ENCODE results near the gene CCDC107. TPM values are rescaled to one million over a fixed set of nuclear protein-coding genes. Genes with fewer than 3 reads are reported as not detected.

The CCDC107 gene
- total RNA-seq, 4 donors from 2014 or later: 68.4 to 117 (median 104) TPM

DNA sequence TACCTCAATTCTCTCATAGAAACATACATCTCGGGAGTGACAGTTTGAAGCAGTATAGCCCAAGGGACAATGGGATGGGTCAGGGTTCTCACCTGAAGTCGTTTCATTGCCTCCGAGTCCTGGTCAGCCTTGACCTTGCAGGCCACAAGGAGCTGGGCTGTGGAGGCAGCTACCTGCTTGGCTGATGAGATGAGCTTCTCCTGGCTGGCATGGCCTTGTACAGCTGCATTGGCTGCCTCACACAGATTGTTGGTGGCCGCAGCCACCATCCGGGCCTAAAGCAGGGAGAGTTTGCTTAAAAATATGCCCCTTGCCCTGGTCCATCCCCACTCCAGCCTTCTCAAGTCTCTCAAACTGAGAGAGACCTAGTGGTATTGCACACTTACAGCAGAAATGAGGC is 40.1 kb downstream of the CCDC107 start:
- 77% methylated on average over 5 of the region's 5 CpGs for WGBS

GRCh38 chr9:35700031-35700430 is 41.9 kb downstream of the CCDC107 start:
- Histone ChIP-seq H3K4me1 (peaks cover 0 to 65% (median 41%) of the 10 kb centered on the region in 4 donors), H3K9me3 (no peaks in the 10 kb centered on the region), H3K36me3 (peaks cover 82 to 97% (median 93%) of the 10 kb centered on the region in 4 donors), H3K4me3 (no peak overlapping the region), H3K27me3 (no peaks in the 10 kb centered on the region), H3K27ac (replicated peaks in 1 of 4) (peak overlapping the region; percentile 95 to 98 (median 96))
- no peak for DNase-seq (ENCODE audit: extremely low spot score)
- intact Hi-C loops (cut with DNase I): no loop called here
- TF ChIP-seq POLR2AphosphoS5 (IDR thresholded peaks at IDR 0.05): no peak
- TF ChIP-seq POLR2A (IDR thresholded peaks at IDR 0.05; ENCODE audit: low read depth): no peak
- TF ChIP-seq, protein P1, sequence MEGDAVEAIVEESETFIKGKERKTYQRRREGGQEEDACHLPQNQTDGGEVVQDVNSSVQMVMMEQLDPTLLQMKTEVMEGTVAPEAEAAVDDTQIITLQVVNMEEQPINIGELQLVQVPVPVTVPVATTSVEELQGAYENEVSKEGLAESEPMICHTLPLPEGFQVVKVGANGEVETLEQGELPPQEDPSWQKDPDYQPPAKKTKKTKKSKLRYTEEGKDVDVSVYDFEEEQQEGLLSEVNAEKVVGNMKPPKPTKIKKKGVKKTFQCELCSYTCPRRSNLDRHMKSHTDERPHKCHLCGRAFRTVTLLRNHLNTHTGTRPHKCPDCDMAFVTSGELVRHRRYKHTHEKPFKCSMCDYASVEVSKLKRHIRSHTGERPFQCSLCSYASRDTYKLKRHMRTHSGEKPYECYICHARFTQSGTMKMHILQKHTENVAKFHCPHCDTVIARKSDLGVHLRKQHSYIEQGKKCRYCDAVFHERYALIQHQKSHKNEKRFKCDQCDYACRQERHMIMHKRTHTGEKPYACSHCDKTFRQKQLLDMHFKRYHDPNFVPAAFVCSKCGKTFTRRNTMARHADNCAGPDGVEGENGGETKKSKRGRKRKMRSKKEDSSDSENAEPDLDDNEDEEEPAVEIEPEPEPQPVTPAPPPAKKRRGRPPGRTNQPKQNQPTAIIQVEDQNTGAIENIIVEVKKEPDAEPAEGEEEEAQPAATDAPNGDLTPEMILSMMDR (IDR thresholded peaks at IDR 0.05): no peak
- no peak for TF ChIP-seq EP300 (IDR thresholded peaks at IDR 0.05)
- 86% methylated on average over 11 of the region's 11 CpGs for WGBS

More for the DNA sequence above, 40.1 kb downstream of the CCDC107 start:
- Histone ChIP-seq H3K4me1 (peaks cover 0 to 83% (median 53%) of the 10 kb centered on the region in 4 donors), H3K27me3 (no peaks in the 10 kb centered on the region), H3K4me3 (no peak overlapping the region), H3K27ac (replicated peaks in 1 of 4) (peak overlapping the region; percentile 95 to 98 (median 96)), H3K9me3 (no peaks in the 10 kb centered on the region), H3K36me3 (peaks cover 64 to 79% (median 75%) of the 10 kb centered on the region in 4 donors)
- DNase-seq (ENCODE audit: extremely low spot score): no peak
- no peak for TF ChIP-seq POLR2A (IDR thresholded peaks at IDR 0.05; ENCODE audit: low read depth)
- TF ChIP-seq POLR2AphosphoS5 (IDR thresholded peaks at IDR 0.05): no peak
- TF ChIP-seq EP300 (IDR thresholded peaks at IDR 0.05): no peak
- TF ChIP-seq, protein P1 (IDR thresholded peaks at IDR 0.05): no peak
- intact Hi-C loops (cut with DNase I): no loop called here

GRCh38 chr9:35700942-35701341 is 42.9 kb downstream of the CCDC107 start:
- intact Hi-C loops (cut with DNase I): no loop called here
- Histone ChIP-seq H3K9me3 (no peaks in the 10 kb centered on the region), H3K36me3 (peaks cover 91 to 100% (median 97%) of the 10 kb centered on the region in 4 donors), H3K27ac (replicated peaks in 1 of 4) (peak overlapping the region; percentile 95 to 98 (median 96)), H3K27me3 (no peaks in the 10 kb centered on the region), H3K4me1 (peaks cover 0 to 56% (median 32%) of the 10 kb centered on the region in 4 donors), H3K4me3 (no peak overlapping the region)
- TF ChIP-seq POLR2A (IDR thresholded peaks at IDR 0.05; ENCODE audit: low read depth): no peak
- TF ChIP-seq EP300 (IDR thresholded peaks at IDR 0.05): no peak
- TF ChIP-seq, protein P1 (IDR thresholded peaks at IDR 0.05): no peak
- TF ChIP-seq POLR2AphosphoS5 (IDR thresholded peaks at IDR 0.05): no peak
- DNase-seq (ENCODE audit: extremely low spot score): no peak

GRCh38 chr9:35702696-35703095 is 44.6 kb downstream of the CCDC107 start:
- intact Hi-C loops (cut with DNase I): no loop called here
- Histone ChIP-seq H3K4me3 (no peak overlapping the region), H3K27ac (replicated peaks in 1 of 4) (peak overlapping the region; percentile 69 to 98 (median 96)), H3K27me3 (no peaks in the 10 kb centered on the region), H3K9me3 (no peaks in the 10 kb centered on the region), H3K4me1 (peaks cover 0 to 39% (median 14%) of the 10 kb centered on the region in 4 donors), H3K36me3 (peaks cover 100% of the 10 kb centered on the region in 4 donors)
- no peak for TF ChIP-seq POLR2AphosphoS5 (IDR thresholded peaks at IDR 0.05)
- no peak for TF ChIP-seq POLR2A (IDR thresholded peaks at IDR 0.05; ENCODE audit: low read depth)
- TF ChIP-seq, protein P1 (IDR thresholded peaks at IDR 0.05): no peak
- no peak for TF ChIP-seq EP300 (IDR thresholded peaks at IDR 0.05)
- no peak for DNase-seq (ENCODE audit: extremely low spot score)
- 96% methylated on average over 7 of the region's 7 CpGs for WGBS
